ENCODE measurements around the gene DRC3. TPM values are rescaled to one million over a fixed set of nuclear protein-coding genes. Genes with fewer than 3 reads are reported as not detected.

DRC3 gene
- polyA plus RNA-seq, 3 donors, result 0.43 to 3.1 (median 1.9) TPM

DNA sequence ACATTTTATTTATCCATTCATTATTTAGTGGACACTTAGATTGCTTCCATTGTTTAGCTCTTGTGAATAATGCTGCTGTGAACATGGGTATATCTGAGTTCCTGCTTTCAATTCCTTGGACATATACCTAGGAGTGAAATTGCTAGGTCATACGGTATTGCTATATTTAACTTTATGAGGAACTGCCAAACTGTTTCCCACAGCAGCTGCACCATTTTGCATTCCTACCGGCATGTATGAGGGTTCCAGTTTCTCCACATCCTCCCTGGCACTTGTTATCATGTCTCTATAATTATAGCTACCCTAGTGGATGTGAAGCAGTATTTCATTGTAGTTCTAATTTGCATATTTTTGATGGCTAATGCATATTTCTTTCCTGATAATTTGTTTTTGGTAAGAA lies 91.4 kb downstream of the DRC3 start:
- 59 to 75% (median 61%) methylated on average over 2 of the region's 2 CpGs for WGBS, 3 donors
- H3K27ac ChIP-seq (ENCODE audit: low read depth, low read length), result no peak overlapping the region

DNA sequence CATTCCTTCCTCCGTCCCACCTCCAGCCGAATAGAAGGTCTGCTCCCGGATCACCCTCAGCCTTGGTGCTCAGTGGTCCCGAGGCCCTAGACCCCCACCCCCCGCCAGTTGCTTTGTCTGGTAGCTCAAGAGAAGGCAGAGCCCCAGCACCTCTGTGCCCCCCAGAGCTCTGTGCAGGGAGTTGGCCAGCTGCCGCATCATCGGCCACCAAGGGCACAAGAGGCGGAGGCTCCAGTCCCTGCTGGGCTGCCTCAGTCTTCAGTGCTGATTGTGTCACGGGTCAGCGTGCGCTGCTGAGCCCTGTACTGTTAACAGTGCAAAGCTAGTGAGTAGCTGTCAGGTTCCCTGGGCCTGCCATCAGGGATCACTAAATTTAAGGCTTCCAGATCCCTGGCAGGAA lies 92.9 kb downstream of the DRC3 start:
- no peak overlapping the region for H3K27ac ChIP-seq (ENCODE audit: low read depth, low read length)
- WGBS, 3 donors, result 96 to 97% (median 97%) methylated on average over 11 of the region's 11 CpGs

Other genes starting within 250 kb of the DRC3 start
- 100 to 1,000 TPM in 2 of 3 donors, 10 to 100 TPM in 1; 81.5 to 282 (median 109) TPM for gene SREBF1, start 135.9 kb upstream of the DRC3 start, polyA plus RNA-seq
- 10 to 100 TPM; 14.0 to 24.8 (median 16.3) TPM for gene TOM1L2, start 462 bp upstream of the DRC3 start, polyA plus RNA-seq
- 10 to 100 TPM in 2 of 3 donors, 1 to 10 TPM in 1; 8.8 to 16.5 (median 15.0) TPM for gene ATPAF2, start 66.3 kb downstream of the DRC3 start, polyA plus RNA-seq
- gene GID4, start 66.5 kb downstream of the DRC3 start, polyA plus RNA-seq, result 1 to 10 TPM; 4.8 to 7.9 (median 5.9) TPM
- gene DRG2, start 115.1 kb downstream of the DRC3 start, polyA plus RNA-seq, result 10 to 100 TPM; 21.8 to 39.3 (median 30.8) TPM
- under 1 TPM; 0.45 to 0.86 (median 0.68) TPM for gene MYO15A, start 135.9 kb downstream of the DRC3 start, polyA plus RNA-seq
- gene ALKBH5, start 211.0 kb downstream of the DRC3 start, polyA plus RNA-seq, result 10 to 100 TPM; 21.3 to 50.7 (median 24.4) TPM